SJSA1 (cell line): Measurements from ENCODE around the gene SUSD3. TPM values are rescaled to one million over a fixed set of nuclear protein-coding genes. Genes with fewer than 3 reads are reported as not detected.

Source experiments
- DNase-seq, 2 experiments: peaks; one replicate each; pipeline ENCODE4 v3.0.0-alpha.2; 2015 to 2020; ENCODE audit warnings: low spot score in 2 of 2, low read depth in 1 of 2
- H3K27ac ChIP-seq: fragments of 250-450 bp; sonication (Bioruptor Pico); 2 replicates; pipeline ENCODE4 v1.5.1; 2020; ENCODE audit warnings: mild to moderate bottlenecking, moderate library complexity
- H3K27me3 ChIP-seq: fragments of 250-450 bp; sonication (Bioruptor Pico); replicated peaks from 2 replicates; pipeline ENCODE4 v1.5.1; 2020; ENCODE audit warnings: mild to moderate bottlenecking, moderate library complexity
- H3K36me3 ChIP-seq: fragments of 250-450 bp; sonication (Bioruptor Pico); 2 replicates; pipeline ENCODE4 v1.5.1; 2020; ENCODE audit warnings: mild to moderate bottlenecking
- H3K4me1 ChIP-seq: fragments of 250-450 bp; sonication (Bioruptor Pico); replicated peaks from 2 replicates; pipeline ENCODE4 v1.6.1; 2021; ENCODE audit warnings: mild to moderate bottlenecking
- H3K4me3 ChIP-seq: fragments of 250-450 bp; sonication (Bioruptor Pico); 2 replicates; pipeline ENCODE4 v1.5.1; 2020; ENCODE audit warnings: mild to moderate bottlenecking
- H3K9me3 ChIP-seq: fragments of 250-450 bp; sonication (Bioruptor Pico); replicated peaks from 2 replicates; pipeline ENCODE4 v1.5.1; 2020; ENCODE audit warnings: mild to moderate bottlenecking
- total RNA-seq: library from RNA; depleted of rRNA; stranded (reverse); fragments of >200 nt; shearing (Covaris generic); gene quantifications from 2 replicates; pipeline ENCODE4 v1.2.3, GENCODE V29; 2014

The SUSD3 gene
- total RNA-seq, 1 experiment from 2014 or later, result not detected

DNA sequence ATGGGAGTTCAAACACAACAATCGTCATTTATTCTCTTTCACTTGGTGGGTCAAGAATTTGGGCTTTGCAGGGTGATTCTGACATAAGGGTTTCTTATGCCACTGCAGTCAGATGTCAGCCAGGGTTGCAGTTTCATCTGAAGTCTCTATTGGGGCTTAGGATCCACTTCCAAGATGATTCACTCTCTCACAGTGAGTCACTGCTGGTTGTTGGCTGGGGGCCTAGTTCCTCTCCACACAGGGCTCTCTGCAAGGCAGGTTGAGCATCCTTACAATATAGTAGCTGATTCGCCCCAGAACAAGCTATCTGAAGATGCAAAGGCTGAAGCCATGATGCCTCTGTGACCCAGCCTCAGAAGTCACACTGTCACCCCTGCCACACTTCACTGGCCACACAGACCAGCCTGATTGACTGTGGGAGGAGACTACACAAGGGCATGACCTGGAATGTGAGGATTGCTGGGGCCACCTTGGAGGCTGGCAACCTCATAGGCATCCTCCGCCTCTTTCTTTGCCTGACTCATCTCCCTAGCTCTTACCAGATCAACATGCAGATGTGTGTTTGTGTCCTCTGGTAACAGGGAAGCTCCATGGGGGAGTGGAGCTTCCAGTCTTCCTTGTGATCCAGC lies 33.1 kb downstream of the SUSD3 start:
- Histone ChIP-seq H3K9me3 (peaks cover 3% of the 10 kb centered on the region), H3K27ac (no peak overlapping the region), H3K36me3 (peaks cover 4% of the 10 kb centered on the region), H3K4me1 (peaks cover 11% of the 10 kb centered on the region), H3K27me3 (no peaks in the 10 kb centered on the region), H3K4me3 (no peak overlapping the region)
- peak in 1 of 2 experiments; percentile 22 for DNase-seq

- Histone ChIP-seq H3K4me3 (no peak overlapping the region), H3K36me3 (peaks cover 4% of the 10 kb centered on the region), H3K4me1 (peaks cover 19% of the 10 kb centered on the region), H3K27me3 (no peaks in the 10 kb centered on the region), H3K9me3 (peaks cover 3% of the 10 kb centered on the region), H3K27ac (no peak overlapping the region)
- no peak for DNase-seq
Observed at GRCh38 chr9:93092251-93092991, 33.9 kb downstream of the SUSD3 start.

- H3K36me3 ChIP-seq, result peaks cover 4% of the 10 kb centered on the region
- peaks cover 3% of the 10 kb centered on the region for H3K9me3 ChIP-seq
- H3K4me1 ChIP-seq, result peaks cover 28% of the 10 kb centered on the region
- H3K4me3 ChIP-seq, result no peak overlapping the region
- DNase-seq, result no peak
- H3K27ac ChIP-seq, result no peak overlapping the region
- H3K27me3 ChIP-seq, result no peaks in the 10 kb centered on the region
Observed at GRCh38 chr9:93093127-93093876, 34.8 kb downstream of the SUSD3 start.

GRCh38 chr9:93093877-93094657 lies 35.6 kb downstream of the SUSD3 start:
- H3K27ac ChIP-seq, result no peak overlapping the region
- DNase-seq, result no peak
- H3K36me3 ChIP-seq, result peaks cover 4% of the 10 kb centered on the region
- H3K4me3 ChIP-seq, result no peak overlapping the region
- H3K4me1 ChIP-seq, result peaks cover 36% of the 10 kb centered on the region
- peaks cover 3% of the 10 kb centered on the region for H3K9me3 ChIP-seq
- H3K27me3 ChIP-seq, result no peaks in the 10 kb centered on the region

DNA sequence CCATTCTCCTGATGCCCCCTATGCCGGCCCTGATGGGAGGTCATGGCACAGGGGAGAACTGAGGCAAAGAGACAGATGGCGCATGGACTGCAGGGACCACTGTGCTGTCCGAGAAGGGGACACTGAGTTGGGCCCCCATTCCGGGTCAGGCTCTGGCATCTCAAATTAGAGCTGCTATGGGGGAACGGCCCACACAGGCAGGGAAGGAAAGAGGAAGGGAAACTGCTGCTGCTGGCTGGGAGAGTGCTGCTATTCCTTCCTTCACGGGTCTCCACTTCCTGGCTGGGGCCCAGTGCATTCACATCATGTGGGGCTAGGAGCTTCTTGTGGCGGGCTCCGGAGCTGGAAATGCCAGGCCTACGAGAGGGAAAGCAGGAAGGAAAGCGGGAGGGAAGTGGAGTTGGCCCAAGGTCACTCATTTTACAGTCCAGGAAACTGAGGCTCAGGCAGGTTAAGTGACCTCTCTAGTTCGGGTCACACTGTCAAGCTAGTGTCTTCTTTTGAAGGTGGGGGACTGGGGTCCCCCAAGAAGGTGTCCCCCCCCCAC lies 36.2 kb downstream of the SUSD3 start:
- Histone ChIP-seq H3K27me3 (no peaks in the 10 kb centered on the region), H3K4me1 (peaks cover 38% of the 10 kb centered on the region), H3K9me3 (peaks cover 3% of the 10 kb centered on the region), H3K36me3 (peaks cover 4% of the 10 kb centered on the region), H3K4me3 (peak overlapping the region; percentile 42), H3K27ac (peak overlapping the region; percentile 80)
- DNase-seq, result no peak

DNA sequence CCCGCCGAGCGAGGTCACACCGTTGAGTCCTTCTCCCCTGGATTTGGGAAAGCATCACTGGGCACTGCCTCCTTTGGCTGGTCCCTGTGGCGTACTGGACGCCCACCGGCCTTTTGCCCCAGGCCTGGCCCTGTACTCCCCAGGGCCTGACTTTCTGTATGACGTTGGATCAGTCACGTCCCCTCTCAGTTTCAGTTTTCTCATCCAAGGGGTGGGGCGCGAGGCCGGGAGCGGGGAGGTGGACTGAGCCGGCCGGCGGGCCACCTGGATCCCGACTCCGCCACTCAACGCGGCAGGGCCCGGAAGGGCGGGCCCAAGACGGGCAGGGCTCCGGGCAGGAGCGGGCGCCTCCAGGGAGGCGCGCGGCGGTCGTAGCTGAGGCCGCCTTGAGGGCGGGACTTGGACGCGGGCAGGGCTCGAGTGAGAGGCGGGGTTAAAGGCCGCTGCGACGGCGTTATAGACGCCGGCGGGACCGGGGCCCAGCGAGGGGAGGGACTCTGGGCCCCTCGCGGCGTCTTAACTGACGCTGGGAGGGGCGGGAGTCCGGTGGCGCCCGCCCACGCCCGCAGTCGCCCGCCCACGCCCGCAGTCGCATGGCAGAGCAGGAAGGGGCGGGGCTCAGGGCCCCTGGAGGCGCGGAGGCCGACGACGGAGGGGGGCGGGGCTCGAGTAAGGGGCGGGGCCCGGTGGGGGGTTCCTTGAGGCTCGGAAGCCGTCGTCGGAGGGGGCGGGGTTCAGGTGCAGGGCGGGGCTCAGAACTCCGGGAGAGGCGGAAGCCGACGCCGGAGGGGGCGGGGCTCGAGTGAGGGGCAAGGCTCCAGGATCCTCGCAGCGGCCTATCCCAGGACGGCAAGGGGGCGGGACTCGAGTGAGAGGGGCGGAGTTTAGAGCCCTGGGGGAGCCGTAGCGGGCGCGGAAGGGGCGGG lies 37.0 kb downstream of the SUSD3 start:
- H3K4me1 ChIP-seq, result peaks cover 38% of the 10 kb centered on the region
- H3K27ac ChIP-seq, result peak overlapping the region; percentile 80
- H3K9me3 ChIP-seq, result peaks cover 3% of the 10 kb centered on the region
- H3K36me3 ChIP-seq, result peaks cover 4% of the 10 kb centered on the region
- H3K27me3 ChIP-seq, result no peaks in the 10 kb centered on the region
- peak; percentile 97 to 100 for DNase-seq
- H3K4me3 ChIP-seq, result peak overlapping the region; percentile 99

GRCh38 chr9:93096131-93096802 lies 37.8 kb downstream of the SUSD3 start, which contains the start of gene CARD19:
TSS of gene CARD19 (plus strand) at chr9:93096217. CDS start at chr9:93096346, 129 bp downstream.
- H3K27ac ChIP-seq, result peak within 1 kb of the TSS; percentile 80
- H3K9me3 ChIP-seq, result peaks cover 3% of the 10 kb centered on the region; the same call in 1 of the 2 replicates
- no peaks in the 10 kb centered on the region for H3K27me3 ChIP-seq
- peak within 1 kb of the TSS; percentile 99 for H3K4me3 ChIP-seq
- H3K36me3 ChIP-seq, result peaks cover 4% of the 10 kb centered on the region
- peak in 1 of 2 experiments; percentile 54 for DNase-seq
- peaks cover 38% of the 10 kb centered on the region for H3K4me1 ChIP-seq

DNA sequence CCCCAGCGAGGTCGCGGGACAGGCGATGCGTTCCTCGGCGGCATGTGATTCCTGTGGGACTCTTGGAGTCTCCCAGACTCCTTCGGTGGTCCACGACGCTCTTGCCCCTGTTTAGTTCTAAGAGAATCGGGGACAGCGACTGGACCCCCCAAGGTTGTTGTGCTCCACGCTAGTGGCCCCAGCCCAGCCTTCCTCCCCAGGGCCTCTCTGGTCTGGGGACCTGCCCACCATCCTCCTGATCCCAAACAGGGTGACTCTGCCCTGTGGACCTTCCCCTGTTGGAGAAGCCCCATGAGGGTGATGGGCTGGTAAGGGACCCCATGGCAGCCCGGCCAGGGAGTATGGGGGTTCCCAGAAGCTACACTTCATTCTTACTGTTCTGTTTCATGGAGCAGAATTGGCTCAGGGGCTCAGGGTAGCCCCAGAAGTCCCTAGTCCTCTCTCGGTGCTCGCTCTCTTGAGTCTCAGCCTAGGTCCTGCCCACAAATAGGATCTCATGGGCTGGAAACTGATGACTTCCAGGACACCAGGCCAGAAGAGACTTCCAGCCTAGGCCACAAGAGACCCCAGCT lies 38.4 kb downstream of the SUSD3 start:
- no peak overlapping the region for H3K27ac ChIP-seq
- H3K4me3 ChIP-seq, result peak overlapping the region; percentile 99
- H3K36me3 ChIP-seq, result peaks cover 4% of the 10 kb centered on the region
- H3K27me3 ChIP-seq, result no peaks in the 10 kb centered on the region
- peaks cover 3% of the 10 kb centered on the region; the same call in 1 of the 2 replicates for H3K9me3 ChIP-seq
- peaks cover 38% of the 10 kb centered on the region for H3K4me1 ChIP-seq
- DNase-seq, result no peak

DNA sequence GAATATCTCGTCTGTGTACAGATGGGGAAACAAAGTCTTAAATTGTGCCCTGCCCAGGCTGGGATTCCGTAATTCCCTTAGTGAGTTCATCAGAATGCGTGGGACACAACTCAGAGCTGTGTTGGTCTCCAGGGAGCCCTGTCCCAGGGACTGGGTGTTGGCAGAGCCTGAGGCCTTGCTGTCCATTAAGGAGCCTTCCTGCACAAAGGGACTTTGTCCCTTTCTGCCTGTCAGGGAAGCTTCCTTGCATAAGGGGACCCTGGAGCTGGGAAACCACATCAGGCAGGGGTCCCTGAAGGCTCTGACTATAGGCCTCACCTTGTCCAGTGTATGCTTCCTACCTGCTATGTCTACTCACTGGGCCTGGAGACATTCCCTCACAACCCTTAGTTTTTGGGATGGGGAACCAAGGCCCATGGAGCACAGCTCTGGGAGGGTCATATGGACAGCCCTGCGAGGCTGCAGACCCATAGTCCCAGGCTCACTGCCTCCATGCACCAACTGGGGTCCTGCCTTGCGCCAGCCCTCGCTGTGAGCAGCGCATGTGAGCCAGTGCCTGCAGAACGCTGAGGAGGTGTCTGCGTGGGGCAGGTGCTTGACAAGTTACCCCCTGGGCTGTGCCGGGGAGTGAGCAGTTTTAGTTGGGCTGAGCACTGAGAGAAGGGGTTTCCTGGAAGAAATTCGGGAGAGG lies 39.2 kb downstream of the SUSD3 start:
- peaks cover 3% of the 10 kb centered on the region; the same call in 1 of the 2 replicates for H3K9me3 ChIP-seq
- H3K4me3 ChIP-seq, result no peak overlapping the region; the same call in 1 of the 2 replicates
- peaks cover 4% of the 10 kb centered on the region for H3K36me3 ChIP-seq
- 0 out of 2 replicates have a peak overlapping the region, but pooled peaks have one; percentile 0 for H3K27ac ChIP-seq
- no peak for DNase-seq
- no peaks in the 10 kb centered on the region for H3K27me3 ChIP-seq
- peaks cover 38% of the 10 kb centered on the region for H3K4me1 ChIP-seq

GRCh38 chr9:93098236-93098946 lies 39.9 kb downstream of the SUSD3 start:
- DNase-seq, result peak; percentile 82 to 95
- no peaks in the 10 kb centered on the region for H3K27me3 ChIP-seq
- 0 out of 2 replicates have a peak overlapping the region, but pooled peaks have one; percentile 0 for H3K27ac ChIP-seq
- peaks cover 38% of the 10 kb centered on the region for H3K4me1 ChIP-seq
- H3K36me3 ChIP-seq, result peaks cover 4% of the 10 kb centered on the region
- H3K4me3 ChIP-seq, result peak overlapping the region; percentile 1; the same call in 1 of the 2 replicates
- H3K9me3 ChIP-seq, result peaks cover 3% of the 10 kb centered on the region; the same call in 1 of the 2 replicates
